GM12878 (cell line): ENCODE results near the gene SCAMP4. TPM values are rescaled to one million over a fixed set of nuclear protein-coding genes. Genes with fewer than 3 reads are reported as not detected.
A peak's percentile ranks its signal among the peaks of the same experiment; 100 is the strongest.

Source experiments
- ATAC-seq: fragments of 200-7000 bp; cut with Tn5 transposase; 3 replicates; pipeline ENCODE4 v1.9.1; 2020; ENCODE audit warnings: mild to moderate bottlenecking, moderate library complexity
- BruUV-seq: library from RNA; stranded (reverse); fragments of 400-500 nt; replicated peaks from 2 replicates; lab custom pipeline; 2021; lab: Mats Ljungman, UMichigan
- CTCF ChIA-PET: fragments of 300-600 bp; sonication (Branson Sonifier 250); formaldehyde crosslinking; extraction: SDS; loops from one replicate; lab custom pipeline; 2021; ENCODE audit warnings: inconsistent platforms; lab: Yijun Ruan, JAX
- POLR2A ChIA-PET: fragments of 350-600 bp; formaldehyde crosslinking; extraction: SDS; loops from one replicate; lab custom pipeline; 2021; ENCODE audit warnings: inconsistent platforms; lab: Charles Lee
- RAD21 ChIA-PET: fragments of 300-600 bp; sonication (Branson Sonifier 250); formaldehyde crosslinking; loops from one replicate; lab custom pipeline; 2023; ENCODE audit warnings: antibody characterized with exemption; ENCODE audit not compliant: unreplicated experiment; lab: Charles Lee
- SMC1A ChIA-PET: fragments of 300-600 bp; sonication (Branson Sonifier 250); formaldehyde crosslinking; loops from one replicate; lab custom pipeline; 2023; ENCODE audit not compliant: unreplicated experiment, uncharacterized antibody; lab: Charles Lee
- DNase-seq: peaks from one replicate; pipeline ENCODE4 v3.0.0-alpha.2; 2011; ENCODE audit warnings: low read depth, low spot score
- FAIRE-seq: peaks from 3 replicates; lab custom pipeline; 2011; peaks lifted over from hg19 to GRCh38; lab: Jason Lieb, UNC
- H2AFZ ChIP-seq: 2 replicates; pipeline ENCODE4 v1.6.0; 2011; ENCODE audit warnings: low read depth, low read length, control low read depth; ENCODE audit not compliant: control insufficient read depth
- H3K27ac ChIP-seq: 2 replicates; pipeline ENCODE4 v1.5.1; 2011; ENCODE audit warnings: control low read depth; ENCODE audit not compliant: control insufficient read depth, insufficient read depth
- H3K27me3 ChIP-seq, 2 experiments: replicated peaks in 1 of 2; 2 replicates each; pipeline versions ENCODE4 v1.6.0 to v1.6.1; 2011; ENCODE audit warnings: low read length in 1 of 2; ENCODE audit not compliant: control insufficient read depth in 2 of 2, insufficient read depth in 2 of 2
- H3K36me3 ChIP-seq, 2 experiments: 2 replicates each; pipeline ENCODE4 v1.5.1; 2011; ENCODE audit warnings: low read length in 1 of 2; ENCODE audit not compliant: control insufficient read depth in 2 of 2, insufficient read depth in 2 of 2
- H3K4me1 ChIP-seq: 2 replicates; pipeline ENCODE4 v1.6.1; 2011; ENCODE audit warnings: mild to moderate bottlenecking, low read length, moderate library complexity, mixed read lengths; ENCODE audit not compliant: control insufficient read depth, insufficient read depth
- H3K4me2 ChIP-seq: 2 replicates; pipeline ENCODE4 v1.6.0; 2011; ENCODE audit warnings: control low read depth; ENCODE audit not compliant: control insufficient read depth, insufficient read depth
- H3K4me3 ChIP-seq: fragments of 200-600 bp; sonication (generic); 2 replicates; pipeline ENCODE4 v1.5.1; 2016
- H3K79me2 ChIP-seq: 2 replicates; pipeline ENCODE4 v1.6.0; 2011; ENCODE audit warnings: low read length; ENCODE audit not compliant: control insufficient read depth, insufficient read depth
- H3K9ac ChIP-seq: 2 replicates; pipeline ENCODE4 v1.8.0; 2011; ENCODE audit warnings: low read length, control low read depth, mixed read lengths; ENCODE audit not compliant: control insufficient read depth, insufficient read depth
- H3K9me3 ChIP-seq: replicated peaks from 3 replicates; pipeline ENCODE4 v1.5.1; 2011; ENCODE audit warnings: mild to moderate bottlenecking, low read length; ENCODE audit not compliant: control insufficient read depth, insufficient read depth
- H4K20me1 ChIP-seq: 2 replicates; pipeline ENCODE4 v1.6.0; 2011; ENCODE audit not compliant: control insufficient read depth, insufficient read depth
- CHD2 ChIP-seq: IDR thresholded peaks from 2 replicates; pipeline ENCODE4 v1.6.1; 2011; ENCODE audit warnings: low read depth, low read length, improper control_type of control experiment, borderline replicate concordance
- EED ChIP-seq: sonication (generic); IDR thresholded peaks from 2 replicates; pipeline ENCODE4 v1.6.1; 2016; ENCODE audit warnings: antibody characterized with exemption, low read depth
- IKZF1 ChIP-seq: fragments of 450-650 bp; conservative IDR thresholded peaks from 2 replicates; pipeline ENCODE4 v1.6.1; 2017; ENCODE audit warnings: antibody characterized with exemption, mild to moderate bottlenecking
- IKZF2 ChIP-seq, 2 experiments: fragments of 450-650 bp; IDR thresholded peaks; 2 replicates each; pipeline ENCODE4 v1.6.1; 2017; ENCODE audit warnings: mild to moderate bottlenecking in 2 of 2, moderate library complexity in 2 of 2
- NFXL1 ChIP-seq: fragments of 450-650 bp; IDR thresholded peaks from 2 replicates; pipeline ENCODE4 v1.6.1; 2017; ENCODE audit warnings: antibody characterized with exemption, mild to moderate bottlenecking, borderline replicate concordance
- RAD21 ChIP-seq: IDR thresholded peaks from 2 replicates; pipeline ENCODE4 v1.6.1; 2011; ENCODE audit warnings: mild to moderate bottlenecking, low read depth, low read length, moderate library complexity; ENCODE audit not compliant: insufficient read depth
- TCF7 ChIP-seq: IDR thresholded peaks from 2 replicates; pipeline ENCODE4 v1.6.1; 2014; ENCODE audit warnings: antibody characterized with exemption, borderline replicate concordance
- ZNF622 ChIP-seq: fragments of 450-650 bp; IDR thresholded peaks from 2 replicates; pipeline ENCODE4 v1.6.1; 2017; ENCODE audit warnings: mild to moderate bottlenecking, inconsistent platforms
- WGBS: methylation state at CpG from one replicate; pipeline ENCODE4 v1.1.6; 2016; ENCODE audit warnings: low lambda C conversion rate; ENCODE audit not compliant: insufficient replicate concordance, insufficient coverage; ENCODE audit errors: missing lambda C conversion rate; 5-methylcytosine and 5-hydroxymethylcytosine counted together
- in situ Hi-C: fragments of 300-500 bp; cut with MboI; formaldehyde crosslinking; loops from 9 replicates; pipeline ENCODE4 v1.14.3; 2018; ENCODE audit warnings: mixed read lengths
- intact Hi-C: fragments of 100-400 bp; cut with micrococcal nuclease; formaldehyde crosslinking; loops from one replicate; pipeline ENCODE4 v1.14.2; 2022; ENCODE audit not compliant: unreplicated experiment
- polyA plus RNA-seq, 11 experiments: library from polyadenylated mRNA; depleted of rRNA in 4 of 11; unstranded in 6 of 11; stranded (reverse) in 5 of 11; fragments of >200 nt; fragmentation: Nextera tagmentation in 4 of 11; fragmentation: Illumina TruSeq in 1 of 11; extraction: Ambion mirVana in 4 of 11; extraction: Trizol in 1 of 11; gene quantifications; 1 replicate in 1 of 11; 2 replicates in 10 of 11; pipeline versions ENCODE4 v1.2.1 to v1.2.3, GENCODE V29; 2011 to 2016; ENCODE audit warnings: inconsistent platforms in 2 of 11, missing spikeins in 2 of 11, low read depth in 1 of 11
- total RNA-seq, 4 experiments: library from RNA; depleted of rRNA in 3 of 4; stranded (reverse); fragments of >200 nt in 3 of 4; fragmentation: Illumina TruSeq in 1 of 4; extraction: Trizol in 1 of 4; gene quantifications; 2 replicates each; pipeline versions ENCODE4 v1.2.1 to v1.2.3, GENCODE V29; 2013 to 2021
- TF ChIP-seq, protein P1 (sequence below): fragments of 450-650 bp; IDR thresholded peaks from 2 replicates; pipeline ENCODE4 v1.6.1; 2017; ENCODE audit warnings: mild to moderate bottlenecking, low read depth, inconsistent platforms; ENCODE audit not compliant: poor library complexity, severe bottlenecking
- TF ChIP-seq, protein P2 (sequence below): fragments of 450-650 bp; IDR thresholded peaks from 2 replicates; pipeline ENCODE4 v1.6.1; 2017; ENCODE audit warnings: low read depth, mild to moderate bottlenecking, moderate library complexity
- TF ChIP-seq, protein P3 (sequence below): fragments of 450-650 bp; IDR thresholded peaks from 2 replicates; pipeline ENCODE4 v1.6.1; 2017; ENCODE audit warnings: mild to moderate bottlenecking
- TF ChIP-seq, protein P4 (sequence below), 3 experiments: IDR thresholded peaks in 2 of 3; conservative IDR thresholded peaks in 1 of 3; 2 replicates each; pipeline ENCODE4 v1.5.1; 2011; ENCODE audit warnings: low read depth in 3 of 3, low read length in 3 of 3, mild to moderate bottlenecking in 3 of 3, control low read depth in 2 of 3, moderate library complexity in 2 of 3, inconsistent platforms in 1 of 3, mixed read lengths in 1 of 3; ENCODE audit not compliant: control insufficient read depth in 2 of 3, insufficient read depth in 1 of 3; ENCODE audit errors: extremely low read depth in 1 of 3

Gene SCAMP4
- total and polyA plus RNA-seq, 10 of the 15 experiments (the other 5 are each of a cell fraction or from before 2014, with no cell fraction given) = 0.63 to 34.7 (median 12.8) TPM

DNA sequence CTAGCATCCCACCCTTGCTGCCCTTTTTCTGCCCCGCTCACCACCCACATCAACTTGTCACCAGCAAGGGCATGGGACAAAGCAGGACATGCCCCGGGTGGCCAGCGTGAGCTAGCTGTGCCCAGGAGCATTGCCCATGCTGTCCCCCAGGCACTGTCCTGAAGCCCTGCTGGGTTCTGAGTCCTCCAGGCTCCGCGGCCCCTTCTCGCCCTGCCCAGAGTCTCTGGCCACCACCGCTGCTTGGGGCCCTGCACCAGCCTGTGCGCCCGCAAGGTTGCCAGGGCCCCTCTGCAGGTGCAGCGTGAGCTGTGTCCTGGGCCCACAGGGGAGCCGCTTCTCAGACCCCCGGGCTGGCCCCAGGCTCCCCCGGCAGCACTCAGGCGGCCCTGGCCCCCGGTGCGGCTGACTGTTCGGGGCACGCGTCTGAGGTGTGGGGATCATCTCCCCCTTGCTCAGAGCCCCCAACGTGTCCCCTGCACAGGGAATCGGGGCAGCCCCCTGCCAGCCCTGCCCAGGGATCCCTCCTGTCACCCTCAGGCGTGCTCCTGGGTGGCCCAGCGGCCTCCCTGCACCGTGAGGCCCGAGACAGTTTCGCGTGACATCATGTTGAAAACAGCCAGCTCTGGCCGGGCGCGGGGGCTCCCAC is 39.8 kb downstream of the SCAMP4 start (continued):
- TF ChIP-seq, protein P1, sequence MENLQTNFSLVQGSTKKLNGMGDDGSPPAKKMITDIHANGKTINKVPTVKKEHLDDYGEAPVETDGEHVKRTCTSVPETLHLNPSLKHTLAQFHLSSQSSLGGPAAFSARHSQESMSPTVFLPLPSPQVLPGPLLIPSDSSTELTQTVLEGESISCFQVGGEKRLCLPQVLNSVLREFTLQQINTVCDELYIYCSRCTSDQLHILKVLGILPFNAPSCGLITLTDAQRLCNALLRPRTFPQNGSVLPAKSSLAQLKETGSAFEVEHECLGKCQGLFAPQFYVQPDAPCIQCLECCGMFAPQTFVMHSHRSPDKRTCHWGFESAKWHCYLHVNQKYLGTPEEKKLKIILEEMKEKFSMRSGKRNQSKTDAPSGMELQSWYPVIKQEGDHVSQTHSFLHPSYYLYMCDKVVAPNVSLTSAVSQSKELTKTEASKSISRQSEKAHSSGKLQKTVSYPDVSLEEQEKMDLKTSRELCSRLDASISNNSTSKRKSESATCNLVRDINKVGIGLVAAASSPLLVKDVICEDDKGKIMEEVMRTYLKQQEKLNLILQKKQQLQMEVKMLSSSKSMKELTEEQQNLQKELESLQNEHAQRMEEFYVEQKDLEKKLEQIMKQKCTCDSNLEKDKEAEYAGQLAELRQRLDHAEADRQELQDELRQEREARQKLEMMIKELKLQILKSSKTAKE = no peak
- no peak for TF ChIP-seq CHD2
- no peak for TF ChIP-seq TCF7

DNA sequence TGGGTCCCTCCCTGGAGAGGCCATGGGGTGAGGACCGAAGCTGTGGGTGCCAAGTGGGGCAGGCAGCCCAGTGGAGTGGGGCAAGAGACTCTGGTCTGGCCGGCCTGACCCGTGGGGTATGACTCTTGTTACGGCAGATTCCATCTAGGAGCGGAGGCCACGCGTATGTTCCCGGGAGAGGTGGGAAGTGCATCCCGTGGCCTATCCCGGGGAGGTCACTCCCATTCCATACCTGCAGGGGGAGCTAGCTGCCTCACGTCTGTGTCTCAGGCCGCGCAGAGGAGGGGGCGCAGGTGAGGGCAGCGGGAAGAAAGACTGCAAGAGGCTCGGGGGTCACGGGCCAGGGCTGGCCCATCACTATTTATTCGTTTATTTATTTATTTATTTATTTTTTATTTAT is 40.7 kb downstream of the SCAMP4 start:
- POLR2A ChIA-PET = interaction anchor here (0.5 to 0.6 kb wide), 2 partner anchors 79 to 806 kb away, joined by 3 read pairs; no protein-coding TSS in a partner anchor
- Histone ChIP-seq H4K20me1 (peaks cover 5% of the 10 kb centered on the region; the same call in 1 of the 2 replicates), H3K36me3 (peaks cover 0 to 8% of the 10 kb centered on the region in 2 experiments; a peak in 2 of 4 replicates), H3K27me3 (no peaks in the 10 kb centered on the region), H3K4me1 (peaks cover 3% of the 10 kb centered on the region; the same call in 1 of the 2 replicates), H3K27ac (no peak overlapping the region), H3K9ac (no peak overlapping the region), H2AFZ (no peak overlapping the region), H3K4me3 (no peak overlapping the region), H3K4me2 (no peak overlapping the region), H3K9me3 (no peaks in the 10 kb centered on the region; the same call in 2 of the 3 replicates), H3K79me2 (peaks cover 78% of the 10 kb centered on the region)
- TF ChIP-seq ZNF622 = no peak
- TF ChIP-seq IKZF2 (IDR thresholded peaks at IDR 0.05) = peak; percentile 50 to 61; a peak in 3 of 4 replicates
- TF ChIP-seq RAD21 = peak; percentile 29; the same call in 1 of the 2 replicates
- TF ChIP-seq, protein P2, sequence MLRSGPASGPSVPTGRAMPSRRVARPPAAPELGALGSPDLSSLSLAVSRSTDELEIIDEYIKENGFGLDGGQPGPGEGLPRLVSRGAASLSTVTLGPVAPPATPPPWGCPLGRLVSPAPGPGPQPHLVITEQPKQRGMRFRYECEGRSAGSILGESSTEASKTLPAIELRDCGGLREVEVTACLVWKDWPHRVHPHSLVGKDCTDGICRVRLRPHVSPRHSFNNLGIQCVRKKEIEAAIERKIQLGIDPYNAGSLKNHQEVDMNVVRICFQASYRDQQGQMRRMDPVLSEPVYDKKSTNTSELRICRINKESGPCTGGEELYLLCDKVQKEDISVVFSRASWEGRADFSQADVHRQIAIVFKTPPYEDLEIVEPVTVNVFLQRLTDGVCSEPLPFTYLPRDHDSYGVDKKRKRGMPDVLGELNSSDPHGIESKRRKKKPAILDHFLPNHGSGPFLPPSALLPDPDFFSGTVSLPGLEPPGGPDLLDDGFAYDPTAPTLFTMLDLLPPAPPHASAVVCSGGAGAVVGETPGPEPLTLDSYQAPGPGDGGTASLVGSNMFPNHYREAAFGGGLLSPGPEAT = no peak
- TF ChIP-seq, protein P3, sequence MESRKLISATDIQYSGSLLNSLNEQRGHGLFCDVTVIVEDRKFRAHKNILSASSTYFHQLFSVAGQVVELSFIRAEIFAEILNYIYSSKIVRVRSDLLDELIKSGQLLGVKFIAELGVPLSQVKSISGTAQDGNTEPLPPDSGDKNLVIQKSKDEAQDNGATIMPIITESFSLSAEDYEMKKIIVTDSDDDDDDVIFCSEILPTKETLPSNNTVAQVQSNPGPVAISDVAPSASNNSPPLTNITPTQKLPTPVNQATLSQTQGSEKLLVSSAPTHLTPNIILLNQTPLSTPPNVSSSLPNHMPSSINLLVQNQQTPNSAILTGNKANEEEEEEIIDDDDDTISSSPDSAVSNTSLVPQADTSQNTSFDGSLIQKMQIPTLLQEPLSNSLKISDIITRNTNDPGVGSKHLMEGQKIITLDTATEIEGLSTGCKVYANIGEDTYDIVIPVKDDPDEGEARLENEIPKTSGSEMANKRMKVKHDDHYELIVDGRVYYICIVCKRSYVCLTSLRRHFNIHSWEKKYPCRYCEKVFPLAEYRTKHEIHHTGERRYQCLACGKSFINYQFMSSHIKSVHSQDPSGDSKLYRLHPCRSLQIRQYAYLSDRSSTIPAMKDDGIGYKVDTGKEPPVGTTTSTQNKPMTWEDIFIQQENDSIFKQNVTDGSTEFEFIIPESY = peak; percentile 79; the same call in 1 of the 2 replicates
- peak; percentile 65 for TF ChIP-seq IKZF1
- 0 out of 2 replicates have a peak, but pooled peaks have one; percentile 19 for TF ChIP-seq EED
- TF ChIP-seq NFXL1 = no peak
- TF ChIP-seq, protein P4, sequence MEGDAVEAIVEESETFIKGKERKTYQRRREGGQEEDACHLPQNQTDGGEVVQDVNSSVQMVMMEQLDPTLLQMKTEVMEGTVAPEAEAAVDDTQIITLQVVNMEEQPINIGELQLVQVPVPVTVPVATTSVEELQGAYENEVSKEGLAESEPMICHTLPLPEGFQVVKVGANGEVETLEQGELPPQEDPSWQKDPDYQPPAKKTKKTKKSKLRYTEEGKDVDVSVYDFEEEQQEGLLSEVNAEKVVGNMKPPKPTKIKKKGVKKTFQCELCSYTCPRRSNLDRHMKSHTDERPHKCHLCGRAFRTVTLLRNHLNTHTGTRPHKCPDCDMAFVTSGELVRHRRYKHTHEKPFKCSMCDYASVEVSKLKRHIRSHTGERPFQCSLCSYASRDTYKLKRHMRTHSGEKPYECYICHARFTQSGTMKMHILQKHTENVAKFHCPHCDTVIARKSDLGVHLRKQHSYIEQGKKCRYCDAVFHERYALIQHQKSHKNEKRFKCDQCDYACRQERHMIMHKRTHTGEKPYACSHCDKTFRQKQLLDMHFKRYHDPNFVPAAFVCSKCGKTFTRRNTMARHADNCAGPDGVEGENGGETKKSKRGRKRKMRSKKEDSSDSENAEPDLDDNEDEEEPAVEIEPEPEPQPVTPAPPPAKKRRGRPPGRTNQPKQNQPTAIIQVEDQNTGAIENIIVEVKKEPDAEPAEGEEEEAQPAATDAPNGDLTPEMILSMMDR (IDR thresholded peaks at IDR 0.05 in 2 of 3, conservative IDR thresholded peaks at IDR 0.05 in 1 of 3; ENCODE audit: control insufficient read depth in 2 of 3, extremely low read depth in 1 of 3, insufficient read depth in 1 of 3, low read depth in 3 of 3, low read length in 3 of 3) = peak; percentile 22 to 49 (median 40); a peak in 4 of 6 replicates
- DNase-seq (no peak), FAIRE-seq (no peak), ATAC-seq (no peak)
- intact Hi-C loops = no loop called here
- 91% methylated on average over 15 of the region's 18 CpGs for WGBS
- CTCF ChIA-PET = interaction anchor here (0.6 to 1.7 kb wide), 4 partner anchors 9 to 56 kb away, joined by 3 to 5 read pairs (median 4); no protein-coding TSS in a partner anchor
- in situ Hi-C loops = no loop called here
- no TSS peak for BruUV-seq
- SMC1A ChIA-PET = no interaction called here
- RAD21 ChIA-PET = no interaction called here
